Prostate gland (tissue), 2 donors: ENCODE data around the gene GALNT5. TPM values are rescaled to one million over a fixed set of nuclear protein-coding genes. Genes with fewer than 3 reads are reported as not detected.

Experiments
- DNase-seq: peaks from one replicate; pipeline ENCODE4 v3.0.0-alpha.2; 2019; ENCODE audit warnings: low spot score
- H3K27ac ChIP-seq, 2 donors: fragments of 200-600 bp; sonication (generic); 2 replicates each; pipeline ENCODE4 v1.5.1; 2017 to 2019
- H3K27me3 ChIP-seq: fragments of 200-600 bp; sonication (generic); replicated peaks from 2 replicates; pipeline ENCODE4 v1.5.1; 2019; ENCODE audit not compliant: insufficient read depth
- H3K36me3 ChIP-seq, 2 donors: fragments of 200-600 bp; sonication (generic); 1 replicate in 1 of 2; 2 replicates in 1 of 2; pipeline versions ENCODE4 v1.5.1 to v1.8.1; 2017 to 2019
- H3K4me1 ChIP-seq: fragments of 200-600 bp; sonication (generic); replicated peaks from 2 replicates; pipeline ENCODE4 v1.5.1; 2019
- H3K4me3 ChIP-seq, 2 donors: fragments of 200-600 bp; sonication (generic); 2 replicates each; pipeline ENCODE4 v1.5.1; 2017 to 2019
- H3K9me3 ChIP-seq: fragments of 200-600 bp; sonication (generic); 2 replicates; pipeline ENCODE4 v1.5.1; 2017
- CTCF ChIP-seq, 4 experiments: fragments of 200-600 bp in 2 of 4; fragments of 450-650 bp in 2 of 4; sonication (generic) in 2 of 4; IDR thresholded peaks; 1 replicate in 3 of 4; 2 replicates in 1 of 4; pipeline ENCODE4 v1.5.1; 2016 to 2019; ENCODE audit warnings: antibody characterized with exemption in 4 of 4, mild to moderate bottlenecking in 2 of 4, moderate library complexity in 2 of 4
- POLR2A ChIP-seq: fragments of 450-650 bp; IDR thresholded peaks from one replicate; pipeline ENCODE4 v1.6.1; 2016; ENCODE audit warnings: antibody characterized with exemption, mild to moderate bottlenecking
- POLR2AphosphoS5 ChIP-seq: sonication (generic); formaldehyde crosslinking; IDR thresholded peaks from one replicate; pipeline ENCODE4 v1.6.1; 2017; ENCODE audit warnings: antibody characterized with exemption
- WGBS: methylation state at CpG from one replicate; pipeline ENCODE4 v1.1.5; 2018; 5-methylcytosine and 5-hydroxymethylcytosine counted together
- intact Hi-C: fragments of 100-400 bp; cut with DNase I; formaldehyde crosslinking; loops from one replicate; pipeline ENCODE4 v1.14.2; 2022
- total RNA-seq, 2 donors: library from RNA; depleted of rRNA; stranded (reverse); fragments of >200 nt; gene quantifications; one replicate each; pipeline ENCODE4 v1.1.0, GENCODE V29; 2016

Gene GALNT5
- total RNA-seq, 2 donors from 2014 or later = 2.0 to 2.6 TPM

- H3K36me3 ChIP-seq = no peaks in the 10 kb centered on the region
Observed at GRCh38 chr2:157261199-157261782, 3.8 kb downstream of the GALNT5 start.

GRCh38 chr2:157262248-157262647 is 4.7 kb downstream of the GALNT5 start:
- WGBS = 96% methylated on average over 3 of the region's 3 CpGs
- H3K27me3 ChIP-seq = no peaks in the 10 kb centered on the region
- no peak overlapping the region for H3K27ac ChIP-seq
- intact Hi-C loops = no loop called here
- H3K36me3 ChIP-seq = no peaks in the 10 kb centered on the region
- no peaks in the 10 kb centered on the region for H3K4me1 ChIP-seq
- no peaks in the 10 kb centered on the region for H3K9me3 ChIP-seq
- H3K4me3 ChIP-seq = no peak overlapping the region
- DNase-seq = no peak
- TF ChIP-seq POLR2AphosphoS5 = no peak
- no peak for TF ChIP-seq CTCF (IDR thresholded peaks at IDR 0.05)
- TF ChIP-seq POLR2A = no peak

More at GRCh38 chr2:157261199-157261782, 3.8 kb downstream of the GALNT5 start:
- H3K27ac ChIP-seq = no peak overlapping the region
- TF ChIP-seq CTCF (IDR thresholded peaks at IDR 0.05) = no peak
- no peak for TF ChIP-seq POLR2A
- TF ChIP-seq POLR2AphosphoS5 = no peak
- no peaks in the 10 kb centered on the region for H3K4me1 ChIP-seq
- 52% methylated on average over 6 of the region's 6 CpGs for WGBS
- no peaks in the 10 kb centered on the region for H3K9me3 ChIP-seq
- H3K4me3 ChIP-seq = no peak overlapping the region
- DNase-seq = no peak
- intact Hi-C loops = no loop called here
- H3K27me3 ChIP-seq = no peaks in the 10 kb centered on the region

- WGBS = 27% methylated on average over 3 of the region's 3 CpGs
- Histone ChIP-seq H3K9me3 (no peaks in the 10 kb centered on the region), H3K27me3 (no peaks in the 10 kb centered on the region), H3K4me1 (no peaks in the 10 kb centered on the region), H3K27ac (no peak overlapping the region), H3K36me3 (no peaks in the 10 kb centered on the region), H3K4me3 (no peak overlapping the region)
- TF ChIP-seq CTCF (IDR thresholded peaks at IDR 0.05) (no peak), POLR2A (no peak), POLR2AphosphoS5 (no peak)
- intact Hi-C loops = no loop called here
- DNase-seq = no peak
Observed at GRCh38 chr2:157264099-157264498, 6.6 kb downstream of the GALNT5 start.

- Histone ChIP-seq H3K27ac (no peak overlapping the region), H3K4me1 (no peaks in the 10 kb centered on the region), H3K36me3 (no peaks in the 10 kb centered on the region), H3K9me3 (no peaks in the 10 kb centered on the region), H3K27me3 (no peaks in the 10 kb centered on the region), H3K4me3 (no peak overlapping the region)
- intact Hi-C loops = no loop called here
- WGBS = 86% methylated on average over 4 of the region's 4 CpGs
- TF ChIP-seq POLR2A (no peak), CTCF (IDR thresholded peaks at IDR 0.05) (no peak), POLR2AphosphoS5 (no peak)
- DNase-seq = no peak
Observed at GRCh38 chr2:157265825-157266224, 8.3 kb downstream of the GALNT5 start.

GRCh38 chr2:157267476-157267875 is 10.0 kb downstream of the GALNT5 start:
- Histone ChIP-seq H3K27ac (no peak overlapping the region), H3K36me3 (no peaks in the 10 kb centered on the region), H3K4me3 (no peak overlapping the region), H3K4me1 (no peaks in the 10 kb centered on the region), H3K9me3 (no peaks in the 10 kb centered on the region), H3K27me3 (no peaks in the 10 kb centered on the region)
- TF ChIP-seq CTCF (IDR thresholded peaks at IDR 0.05) = no peak
- no peak for TF ChIP-seq POLR2AphosphoS5
- TF ChIP-seq POLR2A = no peak
- no peak for DNase-seq
- intact Hi-C loops = no loop called here
- WGBS = 60% methylated on average over 2 of the region's 2 CpGs
